GM21390 (cell line): ENCODE results near the gene USF3.

ENCODE experiments used
- ATAC-seq: cut with Tn5 transposase; IDR thresholded peaks from one replicate; pipeline ENCODE4 v1.9.1; 2021; ENCODE audit not compliant: unreplicated experiment

Gene USF3

DNA sequence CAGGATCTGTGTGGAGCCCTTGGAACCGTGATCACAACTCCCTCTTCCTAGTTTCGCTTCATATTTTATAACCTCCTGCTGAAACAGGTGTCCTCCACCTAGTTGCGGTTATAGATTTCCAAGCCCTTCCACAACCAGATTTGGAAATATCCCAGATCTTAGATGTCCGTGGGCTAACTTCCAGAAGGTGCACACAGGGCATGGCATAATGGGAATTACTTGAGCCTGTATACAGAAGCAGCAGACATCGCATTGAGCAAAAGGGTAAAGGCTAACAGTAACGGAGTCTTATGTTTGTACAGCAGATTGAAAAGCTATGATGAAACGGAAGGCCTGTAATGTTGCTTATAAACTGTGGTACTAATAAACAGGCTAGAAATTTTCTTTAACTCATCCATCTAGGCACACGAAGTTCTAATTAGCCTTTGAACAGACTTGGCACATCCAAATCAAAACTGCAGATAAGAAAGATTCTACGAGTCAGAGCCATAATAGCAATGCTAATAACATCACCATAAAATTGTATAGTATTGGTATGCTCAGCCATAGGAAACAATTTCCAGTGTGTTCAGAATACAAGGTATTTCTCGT lies 1.2 kb upstream of the USF3 start:
- no peak for ATAC-seq

GRCh38 chr3:113696658-113697499 lies 437 bp upstream of the USF3 start:
- ATAC-seq = peak; percentile 92

DNA sequence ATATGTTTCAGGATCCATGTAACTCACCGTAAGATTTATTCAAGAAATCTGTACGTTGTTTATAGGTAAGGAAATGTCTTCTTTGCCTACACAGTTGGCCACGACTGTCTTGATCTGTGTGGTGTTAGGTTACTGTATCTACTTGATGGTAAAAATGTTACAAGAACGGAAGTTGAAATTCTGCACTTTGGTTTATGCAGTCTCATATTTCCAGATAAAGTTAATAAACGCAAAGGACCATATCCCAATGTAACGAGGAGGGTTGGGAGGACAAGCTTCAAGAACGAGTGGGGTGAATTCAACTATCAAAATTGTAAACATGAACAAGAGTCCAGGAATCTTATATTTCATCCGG lies 1.0 kb downstream of the USF3 start:
- ATAC-seq = no peak

DNA sequence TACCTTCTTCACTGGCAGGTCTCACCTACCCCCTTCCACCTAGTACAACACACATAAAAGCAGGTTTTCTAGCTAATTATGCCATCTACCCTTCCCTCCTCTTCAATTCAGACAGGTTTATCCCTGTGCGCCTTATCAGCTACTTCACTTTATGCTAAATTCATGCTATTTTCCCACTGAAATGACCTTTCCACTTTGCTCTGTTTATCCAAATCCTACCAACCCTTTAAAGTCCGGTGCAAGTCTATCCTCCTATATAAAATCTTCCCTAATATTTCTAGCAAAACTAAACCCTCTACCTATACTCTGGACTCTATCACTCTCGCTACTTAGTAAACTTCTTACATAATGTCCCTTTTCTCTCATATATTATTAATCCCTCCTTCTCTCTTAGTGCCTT lies 6.0 kb downstream of the USF3 start:
- ATAC-seq = no peak

DNA sequence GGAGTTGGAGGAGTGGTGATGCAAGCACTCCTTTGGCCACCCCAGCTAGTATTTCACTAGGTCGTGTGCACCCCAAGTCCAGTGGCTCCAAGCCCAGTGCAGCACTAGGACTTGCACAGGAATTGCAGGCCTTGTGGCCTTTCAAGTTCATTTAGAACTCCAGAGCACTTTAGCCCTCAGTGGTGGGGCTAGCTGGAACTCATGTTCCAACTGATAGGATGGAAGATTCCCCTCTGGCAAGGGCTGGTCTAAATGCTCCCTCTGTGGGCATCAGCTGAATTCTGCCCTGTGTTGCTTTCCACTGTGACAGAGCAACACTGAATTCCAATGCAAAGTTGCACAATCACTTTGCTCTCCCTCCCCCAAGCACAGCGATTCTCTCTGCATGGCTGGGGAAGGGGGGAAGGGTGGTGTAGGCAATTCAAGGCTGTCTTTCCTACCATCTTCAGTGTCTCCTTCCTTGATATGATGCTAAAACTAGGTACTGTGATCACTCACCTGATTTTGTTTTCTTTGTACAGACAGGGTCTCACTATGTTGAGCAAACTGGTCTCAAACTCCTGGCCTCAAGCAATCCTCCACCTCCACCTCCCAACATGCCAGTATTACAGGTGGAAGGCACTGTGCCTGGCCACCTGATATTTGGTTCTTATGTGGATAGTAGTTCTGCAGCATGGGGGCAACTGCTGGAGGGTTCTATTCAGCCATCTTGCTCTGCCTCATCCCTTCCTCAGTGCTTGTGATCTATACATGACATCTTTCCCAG lies 10.3 kb downstream of the USF3 start:
- no peak for ATAC-seq

- no peak for ATAC-seq
Measured at GRCh38 chr3:113685124-113685523, 11.3 kb downstream of the USF3 start.

GRCh38 chr3:113684271-113684819 lies 12.1 kb downstream of the USF3 start:
- ATAC-seq = no peak

- ATAC-seq = no peak
Measured at GRCh38 chr3:113678773-113679172, 17.7 kb downstream of the USF3 start.

DNA sequence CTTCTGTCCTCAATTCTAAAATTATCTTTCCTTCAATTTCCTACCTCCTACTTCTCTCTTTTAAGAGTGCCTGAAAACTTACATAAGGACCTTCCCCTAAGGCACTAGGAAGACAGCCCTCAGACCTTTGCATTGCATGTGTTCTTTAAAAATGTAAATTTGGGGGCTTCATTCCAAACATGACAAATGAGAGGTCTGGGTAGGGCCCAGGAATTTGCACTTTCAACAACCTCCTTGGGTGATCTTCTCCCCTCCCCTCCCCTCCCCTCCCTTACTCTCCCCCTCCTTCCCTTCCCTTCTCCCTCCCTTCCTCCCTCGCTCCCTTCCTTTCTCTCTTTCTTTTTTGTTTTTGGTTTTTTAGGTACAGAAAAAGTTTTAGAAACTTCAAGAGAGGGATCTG lies 18.7 kb downstream of the USF3 start:
- no peak for ATAC-seq

DNA sequence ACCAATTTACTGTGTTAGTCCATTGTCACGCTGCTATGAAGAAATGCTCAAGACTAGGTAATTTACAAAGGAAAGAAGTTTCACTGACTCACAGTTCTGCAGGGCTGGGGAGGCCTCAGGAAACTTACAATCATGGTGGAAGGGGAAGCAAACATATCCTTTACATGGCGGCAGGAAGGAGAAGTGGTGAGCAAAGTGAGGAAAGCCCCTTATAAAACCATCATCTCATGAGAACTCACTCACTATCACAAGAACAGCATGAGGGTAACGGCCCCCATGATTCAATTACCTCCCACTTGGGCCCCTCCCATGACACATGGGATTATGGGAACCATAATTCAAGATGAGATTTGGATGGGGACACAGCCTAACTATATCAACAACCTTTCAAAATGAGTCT lies 20.2 kb downstream of the USF3 start:
- no peak for ATAC-seq

DNA sequence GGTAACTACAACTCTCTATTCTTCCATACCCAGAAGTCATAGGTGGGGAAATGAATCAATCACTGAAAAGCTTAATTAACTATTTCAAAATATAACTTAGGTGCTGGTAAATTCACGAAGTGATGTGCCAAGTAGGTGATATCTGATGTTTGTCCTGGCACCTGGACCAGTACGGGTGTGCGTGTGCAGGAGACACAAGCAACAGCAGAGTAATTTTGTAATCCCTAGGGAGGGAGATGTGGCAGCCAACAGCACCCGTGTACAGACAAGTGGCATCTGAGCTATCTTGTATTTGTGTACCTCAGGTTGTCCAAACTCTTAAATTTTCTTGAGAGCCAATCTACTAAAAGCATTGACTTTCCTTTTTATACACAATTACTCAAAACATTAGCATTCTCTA lies 22.8 kb downstream of the USF3 start:
- no peak for ATAC-seq

- no peak for ATAC-seq
Measured at GRCh38 chr3:113668015-113668414, 28.4 kb downstream of the USF3 start.

- no peak for ATAC-seq
Measured at GRCh38 chr3:113664523-113665094, 31.8 kb downstream of the USF3 start.

- ATAC-seq = no peak
Measured at GRCh38 chr3:113663761-113664160, 32.7 kb downstream of the USF3 start.

- no peak for ATAC-seq
Measured at GRCh38 chr3:113663324-113663750, 33.1 kb downstream of the USF3 start.

GRCh38 chr3:113662824-113663223 lies 33.6 kb downstream of the USF3 start:
- ATAC-seq = no peak

DNA sequence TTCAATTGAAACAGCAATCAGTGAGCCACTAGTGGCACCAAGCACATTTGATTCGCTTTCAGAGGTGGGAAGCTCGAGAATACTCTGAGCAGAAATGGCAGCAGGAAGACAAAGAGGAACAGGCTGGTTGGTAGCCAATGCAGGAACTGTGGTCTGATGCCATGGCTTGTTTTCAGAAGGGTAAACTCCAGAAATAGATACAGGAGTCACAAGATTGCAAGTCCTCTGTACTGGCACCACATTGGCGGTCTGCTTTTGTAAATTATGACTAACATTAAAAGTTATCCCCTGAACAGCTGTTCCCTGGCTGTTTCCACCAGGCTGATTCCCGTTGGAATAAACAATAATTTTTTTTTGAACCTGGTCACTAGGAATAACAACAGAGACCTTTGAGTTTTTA lies 35.5 kb downstream of the USF3 start:
- ATAC-seq = no peak

DNA sequence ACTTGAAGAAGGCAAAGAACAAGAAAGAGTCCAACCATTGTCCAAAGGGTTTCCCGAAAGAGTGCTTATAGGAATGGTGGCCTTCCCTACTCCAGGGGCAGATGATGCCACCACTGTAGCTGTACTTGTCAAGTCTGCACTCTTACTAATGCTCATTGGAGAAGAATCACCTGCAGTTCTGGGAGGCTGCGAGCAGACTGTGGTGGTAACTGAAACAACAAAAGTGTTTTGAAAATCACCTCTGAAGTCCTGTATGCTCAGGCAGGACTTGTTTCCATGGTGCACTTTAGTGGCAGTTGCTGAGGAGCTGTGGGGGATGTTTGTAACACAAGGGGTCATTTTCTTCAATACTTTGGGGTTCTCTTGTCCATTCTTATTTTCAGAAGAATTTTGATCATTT lies 36.0 kb downstream of the USF3 start:
- ATAC-seq = no peak

DNA sequence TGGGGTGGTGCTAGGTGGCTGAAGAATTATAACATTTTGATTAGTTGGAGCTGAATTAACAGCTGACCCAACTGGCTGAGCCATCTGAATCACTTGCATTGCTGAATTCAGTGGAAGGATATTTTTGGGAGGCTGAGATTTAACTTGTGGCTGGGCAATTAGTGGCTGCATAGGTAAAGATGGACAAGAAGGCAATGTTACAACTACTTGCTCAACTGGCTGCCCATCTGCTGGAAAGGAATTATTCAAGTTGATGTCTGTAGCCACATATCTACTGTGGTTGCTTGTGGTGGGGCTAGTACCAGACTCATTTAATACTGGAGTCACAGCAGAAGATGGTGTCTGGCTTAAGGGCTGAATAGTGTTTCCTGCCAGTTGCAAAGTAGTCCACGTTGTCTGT lies 36.4 kb downstream of the USF3 start:
- no peak for ATAC-seq

DNA sequence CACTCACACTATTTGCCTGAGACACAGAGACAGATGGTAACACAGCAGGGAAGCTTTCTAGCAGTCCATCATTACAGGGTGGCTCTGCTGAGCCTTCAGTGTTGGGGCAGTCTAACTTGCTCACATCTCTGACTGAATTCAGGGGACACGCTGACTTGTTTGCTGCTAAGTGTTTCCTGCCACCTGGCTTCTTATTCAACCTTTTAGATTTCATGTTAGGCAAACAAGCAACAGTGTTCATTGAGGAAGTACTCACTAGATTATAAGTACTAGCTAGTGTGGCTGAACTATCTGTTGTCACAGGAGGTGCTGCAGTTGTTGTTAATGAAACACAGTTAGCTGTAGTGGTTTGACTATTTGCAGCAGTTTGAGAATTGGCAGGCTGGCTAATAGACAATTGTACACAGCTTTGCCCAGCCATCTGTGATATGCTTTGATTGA lies 37.3 kb downstream of the USF3 start:
- ATAC-seq = no peak

- ATAC-seq = no peak
Measured at GRCh38 chr3:113658107-113658506, 38.3 kb downstream of the USF3 start.
